Central memory CD8-positive, alpha-beta T cell (primary cell): Measurements from ENCODE around the gene SAG.
A peak's percentile ranks its signal among the peaks of the same experiment; 100 is the strongest.
"Not testable (repeated sequence)": the region's sequence is repeated elsewhere in the genome, so short reads cannot be mapped to it uniquely, and the experiment has no call there.

ENCODE experiments used
- ATAC-seq: fragments of 150-1000 bp; cut with Tn5 transposase; replicated peaks from 2 replicates; pipeline ENCODE4 v1.10.0; 2022; ENCODE audit warnings: mild to moderate bottlenecking, moderate FRiP score, moderate number of reproducible peaks; ENCODE audit not compliant: poor library complexity, severe bottlenecking; ENCODE audit errors: extremely low read depth
- DNase-seq, 2 donors: peaks; one replicate each; pipeline ENCODE4 v3.0.0; 2021; ENCODE audit warnings: low spot score in 2 of 2
- H3K27ac Mint-ChIP-seq: one replicate; pipeline ENCODE4 v1.8.0; 2022; ENCODE audit warnings: low read depth, mild to moderate bottlenecking, moderate library complexity, mixed read lengths
- H3K27me3 Mint-ChIP-seq: one replicate; pipeline ENCODE4 v1.8.0; 2022; ENCODE audit warnings: mixed read lengths
- H3K36me3 Mint-ChIP-seq: one replicate; pipeline ENCODE4 v1.8.0; 2022; ENCODE audit warnings: mild to moderate bottlenecking, moderate library complexity, mixed read lengths; ENCODE audit not compliant: insufficient read depth
- H3K4me1 Mint-ChIP-seq: one replicate; pipeline ENCODE4 v1.8.0; 2022; ENCODE audit warnings: mixed read lengths
- H3K4me3 Mint-ChIP-seq: one replicate; pipeline ENCODE4 v1.8.0; 2022; ENCODE audit warnings: mild to moderate bottlenecking, moderate library complexity, mixed read lengths
- H3K9me3 Mint-ChIP-seq: one replicate; pipeline ENCODE4 v1.8.0; 2022; ENCODE audit warnings: mixed read lengths

SAG gene

DNA sequence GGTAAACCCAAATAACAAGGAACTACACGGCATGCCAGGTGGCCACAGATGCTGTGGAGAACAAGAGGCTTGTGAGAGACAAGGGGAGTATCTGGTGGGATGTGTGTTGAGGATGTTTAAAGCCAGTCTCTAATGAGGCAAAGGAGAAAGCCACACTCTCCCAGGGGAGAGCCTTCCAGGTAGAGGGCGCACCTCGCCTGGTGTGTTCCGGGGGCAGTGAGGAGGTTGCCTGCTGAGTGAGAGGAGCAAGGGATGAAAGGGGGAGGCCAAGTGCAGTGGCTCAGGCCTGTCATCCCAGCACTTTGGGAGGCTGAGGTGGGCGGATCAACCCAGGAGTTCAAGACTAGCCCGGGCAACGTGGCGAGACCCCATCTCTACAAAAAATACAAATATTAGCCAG, 16.2 kb downstream of the SAG start:
- Mint-ChIP-seq H3K4me3 (no peak overlapping the region), H3K27me3 (peaks cover 2% of the 10 kb centered on the region), H3K9me3 (no peaks in the 10 kb centered on the region), H3K27ac (no peak overlapping the region), H3K4me1 (peaks cover 11% of the 10 kb centered on the region), H3K36me3 (peaks cover 3% of the 10 kb centered on the region)
- no peak for DNase-seq
- no peak for ATAC-seq

DNA sequence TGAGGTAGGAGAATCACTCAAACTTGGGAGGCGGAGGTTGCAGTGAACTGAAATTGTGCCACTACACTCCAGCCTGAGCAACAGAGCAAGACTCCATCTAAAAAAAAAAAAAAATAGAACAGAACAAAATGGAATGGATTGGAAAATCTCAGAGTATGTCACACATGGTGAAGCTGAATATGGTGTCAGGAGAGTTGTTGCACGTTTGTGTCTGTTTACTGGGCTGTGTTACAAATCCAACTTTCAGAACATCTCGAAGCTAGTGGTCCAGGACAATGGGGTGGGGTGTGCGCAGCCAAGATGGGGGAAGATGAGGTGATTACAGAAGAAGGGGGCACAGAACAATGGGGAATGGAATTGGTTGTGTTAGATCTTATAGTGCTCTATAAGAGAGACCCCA, 17.6 kb downstream of the SAG start:
- peaks cover 4% of the 10 kb centered on the region for H3K36me3 Mint-ChIP-seq
- H3K27me3 Mint-ChIP-seq: no peaks in the 10 kb centered on the region
- no peak overlapping the region for H3K27ac Mint-ChIP-seq
- no peak overlapping the region for H3K4me3 Mint-ChIP-seq
- DNase-seq: no peak
- H3K4me1 Mint-ChIP-seq: peaks cover 22% of the 10 kb centered on the region
- H3K9me3 Mint-ChIP-seq: no peaks in the 10 kb centered on the region
- ATAC-seq: no peak

DNA sequence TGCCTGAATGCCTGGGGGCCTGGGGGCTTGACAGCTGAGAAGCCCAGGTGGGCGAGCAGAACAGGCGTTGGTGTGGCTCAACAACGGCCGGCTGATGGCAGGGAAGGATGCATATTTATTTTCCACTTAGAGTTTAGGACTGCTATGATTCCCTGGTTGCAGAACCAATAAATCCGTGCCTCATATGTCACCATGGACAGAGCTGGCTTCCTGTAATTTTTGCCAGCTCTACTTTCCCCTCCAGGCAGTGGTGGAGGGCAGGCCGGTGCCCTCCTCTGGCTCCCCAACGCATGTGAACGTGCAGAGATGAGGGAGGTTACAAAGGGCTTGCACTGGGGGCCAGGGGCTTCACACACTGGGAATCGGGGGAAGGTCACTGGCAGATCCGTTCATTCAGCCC, 18.2 kb downstream of the SAG start:
- no peak for DNase-seq
- Mint-ChIP-seq H3K36me3 (peaks cover 4% of the 10 kb centered on the region), H3K27ac (no peak overlapping the region), H3K4me3 (no peak overlapping the region), H3K4me1 (peaks cover 26% of the 10 kb centered on the region), H3K27me3 (no peaks in the 10 kb centered on the region), H3K9me3 (no peaks in the 10 kb centered on the region)
- no peak for ATAC-seq

DNA sequence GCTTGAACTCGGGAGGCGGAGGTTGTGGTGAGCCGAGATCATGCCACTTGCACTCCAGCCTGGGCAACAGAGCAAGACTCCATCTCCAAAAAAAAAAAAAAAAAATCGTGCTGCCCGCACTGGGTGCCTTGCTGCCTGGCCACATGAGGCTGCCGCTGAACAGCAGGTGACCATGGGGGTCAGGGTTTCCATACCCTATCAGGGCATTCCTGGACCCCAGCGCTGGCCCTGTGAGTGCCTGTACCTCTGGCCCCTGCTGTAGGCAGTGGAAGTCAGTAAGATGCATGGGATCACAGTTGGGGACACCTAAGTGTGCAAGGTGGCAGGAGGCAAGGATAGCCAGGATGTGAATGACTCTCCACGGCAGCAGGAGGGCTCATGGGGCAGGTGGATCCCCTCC, 18.9 kb downstream of the SAG start:
- ATAC-seq (no peak), DNase-seq (no peak)
- Mint-ChIP-seq H3K4me1 (peaks cover 29% of the 10 kb centered on the region), H3K27me3 (no peaks in the 10 kb centered on the region), H3K27ac (no peak overlapping the region), H3K4me3 (no peak overlapping the region), H3K9me3 (peaks cover 6% of the 10 kb centered on the region), H3K36me3 (peaks cover 4% of the 10 kb centered on the region)

DNA sequence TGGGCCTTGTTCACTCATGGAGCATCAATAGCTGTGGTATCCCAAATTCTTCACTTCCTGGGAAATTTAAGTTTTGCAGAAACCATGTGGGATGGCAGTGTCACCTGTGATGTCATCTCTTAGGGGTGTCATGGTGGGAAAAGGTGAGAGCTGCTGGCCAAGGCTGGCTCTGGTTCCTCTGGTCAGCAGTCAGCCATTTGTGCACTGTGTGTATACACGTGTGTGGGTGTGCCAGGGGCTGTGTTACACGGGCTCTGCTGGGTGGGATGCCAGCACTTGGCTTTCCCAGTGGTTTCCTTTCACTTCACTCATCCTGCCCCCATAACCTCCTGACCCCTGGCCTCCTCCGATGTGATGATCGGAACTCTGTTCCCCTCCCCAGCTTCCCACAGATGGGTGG, 21.3 kb downstream of the SAG start:
- DNase-seq (no peak), ATAC-seq (no peak)
- H3K27me3 Mint-ChIP-seq: no peaks in the 10 kb centered on the region
- peaks cover 8% of the 10 kb centered on the region for H3K36me3 Mint-ChIP-seq
- peak overlapping the region; percentile 41 for H3K27ac Mint-ChIP-seq
- no peak overlapping the region for H3K4me3 Mint-ChIP-seq
- H3K4me1 Mint-ChIP-seq: peaks cover 44% of the 10 kb centered on the region
- H3K9me3 Mint-ChIP-seq: peaks cover 6% of the 10 kb centered on the region

DNA sequence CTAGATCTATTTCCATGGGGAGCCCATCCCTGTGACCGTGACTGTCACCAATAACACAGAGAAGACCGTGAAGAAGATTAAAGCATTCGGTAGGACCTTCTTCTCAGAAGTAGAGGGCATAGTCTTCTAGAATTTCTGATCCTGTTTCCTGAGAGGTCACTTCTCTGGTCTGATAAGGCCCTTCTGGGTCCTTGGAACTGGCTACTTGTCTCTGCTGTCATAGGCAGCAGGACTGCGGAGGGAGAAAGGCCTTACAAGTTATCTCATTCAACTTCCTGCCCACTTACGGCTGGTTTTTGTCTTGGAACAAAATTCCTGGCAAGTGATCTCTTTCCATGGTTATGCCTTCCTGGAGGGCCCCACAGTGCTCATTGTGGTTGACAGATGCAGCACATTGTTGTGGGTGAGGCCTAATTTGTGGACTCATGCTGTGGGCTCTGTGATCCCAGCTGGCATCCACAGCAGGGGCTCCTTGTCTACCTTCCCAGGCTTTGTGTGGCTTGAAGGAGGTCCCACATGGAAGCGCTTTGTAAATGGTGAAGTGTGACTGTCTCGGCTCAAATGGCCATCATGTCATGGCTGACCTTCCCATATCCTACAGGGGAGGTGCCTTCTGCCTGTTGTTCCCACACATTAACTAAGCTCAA, 22.0 kb downstream of the SAG start:
- Mint-ChIP-seq H3K9me3 (peaks cover 6% of the 10 kb centered on the region), H3K4me3 (no peak overlapping the region), H3K4me1 (peaks cover 46% of the 10 kb centered on the region), H3K27me3 (no peaks in the 10 kb centered on the region), H3K27ac (peak overlapping the region; percentile 97), H3K36me3 (peaks cover 8% of the 10 kb centered on the region)
- DNase-seq (no peak), ATAC-seq (no peak)

DNA sequence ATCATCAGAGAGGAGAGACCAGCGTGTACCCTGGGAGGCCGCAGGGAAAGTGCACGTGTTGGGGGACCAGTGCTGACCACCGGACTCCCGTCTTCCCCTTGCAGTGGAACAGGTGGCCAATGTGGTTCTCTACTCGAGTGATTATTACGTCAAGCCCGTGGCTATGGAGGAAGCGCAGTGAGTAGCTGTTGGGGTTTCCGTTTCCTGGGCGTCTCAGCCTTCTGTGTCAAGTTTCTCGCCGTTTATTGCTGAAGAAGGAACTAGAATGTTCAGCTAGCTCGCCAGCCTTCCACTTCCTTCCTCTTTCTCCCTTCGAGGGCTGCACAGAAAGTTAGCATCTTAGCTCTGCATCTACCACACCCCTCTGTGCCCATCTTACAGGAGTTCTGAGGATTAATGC, 23.9 kb downstream of the SAG start:
- DNase-seq (peak; percentile 57 to 76), ATAC-seq (peak; percentile 98)
- Mint-ChIP-seq H3K4me1 (peaks cover 50% of the 10 kb centered on the region), H3K4me3 (peak overlapping the region; percentile 49), H3K36me3 (peaks cover 7% of the 10 kb centered on the region), H3K27ac (peak overlapping the region; percentile 97), H3K9me3 (peaks cover 6% of the 10 kb centered on the region), H3K27me3 (no peaks in the 10 kb centered on the region)

DNA sequence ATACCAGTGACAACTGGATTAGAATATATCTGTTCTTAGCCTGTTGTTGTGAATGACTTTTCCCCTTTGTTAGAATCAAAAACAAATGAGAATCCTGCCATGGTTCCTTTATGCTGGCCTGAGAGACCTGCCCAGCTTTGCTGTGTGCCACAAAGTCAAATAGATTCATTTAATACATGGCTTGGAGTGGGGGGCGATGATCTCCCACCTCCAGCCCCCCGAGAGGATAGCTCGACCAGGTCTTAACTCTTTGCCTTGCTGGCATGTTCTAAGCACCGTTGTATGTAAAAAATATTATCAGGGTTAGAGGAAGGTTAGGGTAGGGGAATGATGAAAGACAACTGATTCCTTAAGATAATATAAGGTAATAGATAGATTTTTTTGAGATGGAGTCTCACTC, 24.5 kb downstream of the SAG start:
- Mint-ChIP-seq H3K4me3 (peak overlapping the region; percentile 49), H3K36me3 (peaks cover 7% of the 10 kb centered on the region), H3K9me3 (peaks cover 6% of the 10 kb centered on the region), H3K4me1 (peaks cover 46% of the 10 kb centered on the region), H3K27me3 (no peaks in the 10 kb centered on the region), H3K27ac (peak overlapping the region; percentile 97)
- ATAC-seq (no peak), DNase-seq (no peak)

DNA sequence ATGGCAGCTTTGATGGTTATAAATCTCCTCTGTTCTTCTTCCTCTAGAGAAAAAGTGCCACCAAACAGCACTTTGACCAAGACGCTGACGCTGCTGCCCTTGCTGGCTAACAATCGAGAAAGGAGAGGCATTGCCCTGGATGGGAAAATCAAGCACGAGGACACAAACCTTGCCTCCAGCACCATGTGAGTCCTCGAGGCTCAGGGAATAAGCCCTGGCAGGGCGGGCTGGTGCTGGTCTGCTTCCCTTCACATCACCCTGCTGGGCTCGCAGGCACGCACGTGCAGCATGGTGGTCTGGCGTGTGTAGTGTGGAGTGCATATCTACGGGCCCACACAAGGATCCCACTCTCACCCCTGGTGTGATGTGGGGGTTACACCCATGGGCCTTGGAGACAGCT, 27.3 kb downstream of the SAG start:
- ATAC-seq (no peak), DNase-seq (no peak)
- Mint-ChIP-seq H3K27ac (no peak overlapping the region), H3K27me3 (no peaks in the 10 kb centered on the region), H3K9me3 (peaks cover 6% of the 10 kb centered on the region), H3K36me3 (peaks cover 5% of the 10 kb centered on the region), H3K4me1 (peaks cover 42% of the 10 kb centered on the region), H3K4me3 (no peak overlapping the region)

DNA sequence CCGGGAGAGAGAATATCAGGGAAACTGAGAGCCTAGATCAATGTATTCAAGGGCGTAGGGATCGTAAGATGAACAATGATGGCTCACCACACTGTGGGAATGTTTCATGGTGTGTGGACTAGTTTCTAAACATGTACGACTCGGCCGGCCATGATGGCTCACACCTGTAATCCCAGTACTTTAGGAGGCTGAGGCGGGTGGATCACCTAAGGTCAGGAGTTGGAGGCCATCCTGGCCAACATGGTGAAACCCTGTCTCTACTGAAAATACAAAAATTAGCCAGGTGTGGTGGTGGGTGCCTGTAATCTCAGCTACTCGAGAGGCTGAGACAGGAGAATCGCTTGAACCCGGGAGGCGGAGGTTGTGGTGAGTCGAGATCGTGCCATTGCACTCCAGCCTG, 28.5 kb downstream of the SAG start:
- H3K4me1 Mint-ChIP-seq: peaks cover 33% of the 10 kb centered on the region
- not testable (repeated sequence) for ATAC-seq, H3K9me3 Mint-ChIP-seq, H3K27ac Mint-ChIP-seq, DNase-seq, H3K36me3 Mint-ChIP-seq, H3K4me3 Mint-ChIP-seq, H3K27me3 Mint-ChIP-seq

DNA sequence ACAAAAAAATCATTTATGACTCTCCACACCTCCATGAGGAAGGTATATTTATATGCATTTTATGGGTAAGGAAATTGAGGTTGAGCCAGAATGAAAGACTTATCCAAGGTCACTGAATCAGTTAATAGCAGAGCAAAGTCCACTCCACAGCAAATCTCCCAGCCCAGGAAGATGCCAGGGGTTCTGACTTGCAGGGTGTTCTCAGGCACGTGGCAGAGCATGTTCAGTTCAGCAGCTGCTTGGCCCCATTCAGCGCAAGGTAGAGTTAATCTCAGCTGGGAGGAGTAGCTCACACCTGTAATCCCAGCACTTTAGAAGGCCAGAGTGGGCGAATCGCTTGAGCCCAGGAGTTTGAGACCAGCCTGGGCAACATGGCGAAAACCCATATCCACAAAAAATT, 28.9 kb downstream of the SAG start:
- Mint-ChIP-seq H3K27ac (no peak overlapping the region), H3K4me1 (peaks cover 29% of the 10 kb centered on the region), H3K9me3 (no peaks in the 10 kb centered on the region), H3K27me3 (no peaks in the 10 kb centered on the region), H3K36me3 (peaks cover 4% of the 10 kb centered on the region), H3K4me3 (no peak overlapping the region)
- ATAC-seq (no peak), DNase-seq (no peak)

DNA sequence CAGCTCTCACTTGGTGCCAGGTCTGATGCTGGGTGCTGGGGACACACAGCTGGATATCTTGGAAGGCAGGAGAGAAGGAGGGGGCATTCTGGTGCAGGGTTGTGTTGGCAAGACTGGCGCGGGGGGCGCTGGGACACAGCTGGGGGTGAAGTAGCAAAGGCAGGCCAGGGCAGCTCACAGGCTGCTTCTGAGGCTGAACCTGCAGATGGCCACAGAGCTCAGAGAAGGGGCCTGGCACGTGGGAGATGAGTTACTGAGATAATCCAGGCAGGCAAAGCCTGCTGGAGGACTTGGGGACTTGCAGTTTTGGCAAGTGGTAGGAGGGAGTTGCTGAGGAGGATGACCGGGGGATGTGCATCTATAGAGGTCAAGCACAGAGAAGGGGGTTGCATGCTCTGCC, 30.4 kb downstream of the SAG start:
- no peaks in the 10 kb centered on the region for H3K9me3 Mint-ChIP-seq
- H3K4me1 Mint-ChIP-seq: peaks cover 19% of the 10 kb centered on the region
- no peak overlapping the region for H3K4me3 Mint-ChIP-seq
- no peaks in the 10 kb centered on the region for H3K27me3 Mint-ChIP-seq
- DNase-seq: no peak
- no peaks in the 10 kb centered on the region for H3K36me3 Mint-ChIP-seq
- H3K27ac Mint-ChIP-seq: no peak overlapping the region
- no peak for ATAC-seq

DNA sequence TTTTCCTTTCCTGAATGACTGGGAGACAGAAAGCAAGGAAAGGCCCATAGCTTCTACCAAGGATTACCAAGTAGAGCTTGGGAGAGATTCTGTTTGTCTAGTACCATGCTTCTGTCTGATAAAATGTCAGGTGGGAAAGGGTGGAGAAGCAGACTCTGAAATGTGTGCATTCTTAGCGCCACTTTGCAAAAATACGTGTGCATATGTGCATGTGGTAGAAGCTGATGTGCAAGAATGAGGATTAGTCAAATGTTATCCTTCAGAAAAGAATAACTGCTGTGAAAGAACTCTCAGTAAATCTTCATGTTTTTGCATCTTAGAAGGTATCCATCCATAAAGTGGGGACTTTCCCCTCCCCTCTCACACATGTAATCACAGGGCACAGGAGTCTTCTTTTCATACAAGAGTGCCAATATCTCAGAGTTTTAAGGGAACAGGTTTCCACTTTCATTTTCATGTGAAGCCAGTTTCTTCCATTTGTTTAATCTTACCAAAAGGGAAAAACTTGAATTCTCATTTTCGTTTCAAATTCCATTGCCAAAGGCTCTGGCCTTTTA, 31.3 kb downstream of the SAG start:
- H3K27me3 Mint-ChIP-seq: no peaks in the 10 kb centered on the region
- ATAC-seq: no peak

More for the DNA sequence above, 31.3 kb downstream of the SAG start:
- Mint-ChIP-seq H3K4me1 (peaks cover 13% of the 10 kb centered on the region), H3K4me3 (no peak overlapping the region), H3K9me3 (no peaks in the 10 kb centered on the region), H3K36me3 (no peaks in the 10 kb centered on the region), H3K27ac (no peak overlapping the region)
- no peak for DNase-seq
